HepG2 (cell line): ENCODE data around the gene MYLK. TPM values are rescaled to one million over a fixed set of nuclear protein-coding genes. Genes with fewer than 3 reads are reported as not detected.

Source experiments
- GMEB1 ChIP-seq: sonication (generic); formaldehyde crosslinking; IDR thresholded peaks from 2 replicates; pipeline ENCODE4 v1.5.1; 2020; ENCODE audit warnings: missing genetic modification reagents, mild to moderate bottlenecking, borderline replicate concordance
- HNRNPL ChIP-seq: fragments of 200-400 bp; formaldehyde crosslinking; IDR thresholded peaks from 2 replicates; pipeline ENCODE4 v1.6.1; 2017; ENCODE audit warnings: mild to moderate bottlenecking, low read depth, low read length
- KDM4B ChIP-seq: sonication (generic); formaldehyde crosslinking; IDR thresholded peaks from 2 replicates; pipeline ENCODE4 v1.4.0; 2020; ENCODE audit warnings: missing genetic modification reagents
- NR0B2 ChIP-seq: sonication (generic); formaldehyde crosslinking; IDR thresholded peaks from 2 replicates; pipeline ENCODE4 v1.4.0; 2020; ENCODE audit warnings: mild to moderate bottlenecking, missing genetic modification reagents
- SALL1 ChIP-seq: sonication (generic); formaldehyde crosslinking; IDR thresholded peaks from 2 replicates; pipeline ENCODE4 v1.8.0; 2022; ENCODE audit warnings: mild to moderate bottlenecking, missing genetic modification reagents
- SALL2 ChIP-seq: sonication (generic); formaldehyde crosslinking; IDR thresholded peaks from 2 replicates; pipeline ENCODE4 v1.8.1; 2023; ENCODE audit warnings: mild to moderate bottlenecking, missing genetic modification reagents, inconsistent platforms
- SIN3B ChIP-seq: fragments of 150-350 bp; IDR thresholded peaks from 2 replicates; pipeline ENCODE4 v1.6.1; 2014; ENCODE audit warnings: low read length
- SKIL ChIP-seq: sonication (generic); formaldehyde crosslinking; IDR thresholded peaks from 2 replicates; pipeline ENCODE4 v1.8.0; 2022; ENCODE audit warnings: missing genetic modification reagents, mild to moderate bottlenecking, moderate library complexity, borderline replicate concordance
- SNAPC5 ChIP-seq: sonication (generic); formaldehyde crosslinking; IDR thresholded peaks from 2 replicates; pipeline ENCODE4 v1.8.1; 2023; ENCODE audit warnings: mild to moderate bottlenecking, missing genetic modification reagents, borderline replicate concordance
- TAF15 ChIP-seq: fragments of 200-400 bp; formaldehyde crosslinking; IDR thresholded peaks from one replicate; pipeline ENCODE4 v1.6.1; 2018; ENCODE audit warnings: mild to moderate bottlenecking, low read depth, low read length; ENCODE audit not compliant: poor library complexity, severe bottlenecking
- TBX3 ChIP-seq: fragments of 450-650 bp; IDR thresholded peaks from 2 replicates; pipeline ENCODE4 v1.6.1; 2017; ENCODE audit warnings: antibody characterized with exemption, mild to moderate bottlenecking, inconsistent platforms, borderline replicate concordance
- TFDP2 ChIP-seq: sonication (generic); formaldehyde crosslinking; IDR thresholded peaks from 2 replicates; pipeline ENCODE4 v1.4.0; 2020; ENCODE audit warnings: missing genetic modification reagents
- ZMAT5 ChIP-seq: sonication (generic); formaldehyde crosslinking; IDR thresholded peaks from 2 replicates; pipeline ENCODE4 v1.5.0; 2020; ENCODE audit warnings: mild to moderate bottlenecking, low read depth, missing genetic modification reagents, borderline replicate concordance
- ZNF503 ChIP-seq: sonication (generic); formaldehyde crosslinking; IDR thresholded peaks from 2 replicates; pipeline ENCODE4 v1.4.0; 2020; ENCODE audit warnings: missing genetic modification reagents
- ZNF639 ChIP-seq: conservative IDR thresholded peaks from 2 replicates; pipeline ENCODE4 v1.6.1; 2018; ENCODE audit warnings: missing genetic modification reagents
- ZNF724P ChIP-seq: sonication (generic); formaldehyde crosslinking; IDR thresholded peaks from 2 replicates; pipeline ENCODE4 v1.8.0; 2022; ENCODE audit warnings: missing genetic modification reagents, borderline replicate concordance
- ZNF747 ChIP-seq: sonication (generic); formaldehyde crosslinking; IDR thresholded peaks from 2 replicates; pipeline ENCODE4 v1.8.1; 2023; ENCODE audit warnings: missing genetic modification reagents, mild to moderate bottlenecking, borderline replicate concordance
- ZSCAN9 ChIP-seq: IDR thresholded peaks from 2 replicates; pipeline ENCODE4 v1.6.1; 2016; ENCODE audit warnings: borderline replicate concordance
- polyA plus RNA-seq, 8 experiments: library from polyadenylated mRNA; depleted of rRNA in 3 of 8; stranded (reverse) in 7 of 8; unstranded in 1 of 8; fragments of >200 nt; fragmentation: Illumina TruSeq in 4 of 8; extraction: Trizol in 4 of 8; gene quantifications; 2 replicates each; pipeline versions ENCODE4 v1.2.1 to v1.2.3, GENCODE V29; 2011 to 2016; ENCODE audit warnings: low read depth in 4 of 8, missing spikeins in 1 of 8, mixed read lengths in 1 of 8; ENCODE audit not compliant: insufficient read depth in 1 of 8
- total RNA-seq, 5 experiments: library from RNA; depleted of rRNA; stranded (reverse); fragments of >200 nt; fragmentation: Illumina TruSeq; extraction: Trizol; gene quantifications; 2 replicates each; pipeline ENCODE4 v1.2.3, GENCODE V29; 2016; ENCODE audit warnings: low read depth in 1 of 5

Gene MYLK
- total and polyA plus RNA-seq, 2 of the 13 experiments (the other 11 are each of a cell fraction or from before 2014, with no cell fraction given), result 10.6 to 34.9 TPM

GRCh38 chr3:123586131-123586530 is 298.0 kb downstream of the MYLK start (continued):
- no peak for TF ChIP-seq NR0B2 (CRISPR knock-in tag)
- TF ChIP-seq ZSCAN9 (CRISPR knock-in tag), result peak; percentile 55; the same call in 1 of the 2 replicates
- TF ChIP-seq TFDP2 (CRISPR knock-in tag), result no peak
- TF ChIP-seq SIN3B, result no peak
- TF ChIP-seq SALL2 (CRISPR knock-in tag), result no peak
- peak; percentile 53 for TF ChIP-seq SALL1
- no peak for TF ChIP-seq ZNF639 (CRISPR knock-in tag)
- TF ChIP-seq ZNF747 (CRISPR knock-in tag), result no peak
- TF ChIP-seq SNAPC5, result no peak
- no peak for TF ChIP-seq KDM4B (CRISPR knock-in tag)
- TF ChIP-seq SKIL (CRISPR knock-in tag), result no peak
- TF ChIP-seq ZMAT5 (CRISPR knock-in tag), result no peak
- no peak for TF ChIP-seq GMEB1 (CRISPR knock-in tag)
- no peak for TF ChIP-seq TBX3
- no peak for TF ChIP-seq ZNF503
- no peak for TF ChIP-seq TAF15
- TF ChIP-seq HNRNPL, result no peak
- TF ChIP-seq ZNF724P (CRISPR knock-in tag), result no peak
